Activated CD4-positive, alpha-beta T cell treated with anti-CD3 and anti-CD28 coated beads, Interleukin-2, amount 10 ng/mL, durations not matched to agents 7 days and 5 days (primary cell): ENCODE data around the gene HOXA6. TPM values are rescaled to one million over a fixed set of nuclear protein-coding genes. Genes with fewer than 3 reads are reported as not detected.

Experiments used
- CTCF ChIA-PET: fragments of 350-600 bp; sonication (Branson Sonifier 250); formaldehyde crosslinking; loops from one replicate; lab custom pipeline; 2021; ENCODE audit warnings: antibody characterized with exemption; lab: Charles Lee
- POLR2A ChIA-PET: fragments of 350-600 bp; sonication (Branson Sonifier 250); formaldehyde crosslinking; loops from one replicate; lab custom pipeline; 2021; ENCODE audit warnings: antibody characterized with exemption; lab: Charles Lee
- DNase-seq: peaks from one replicate; pipeline ENCODE4 v3.0.0-alpha.2; 2020
- H3K27ac Mint-ChIP-seq: one replicate; pipeline ENCODE4 v1.8.0; 2021; ENCODE audit warnings: mild to moderate bottlenecking, moderate library complexity, mixed read lengths
- H3K27me3 Mint-ChIP-seq: one replicate; pipeline ENCODE4 v1.8.0; 2021; ENCODE audit warnings: mixed read lengths
- H3K36me3 Mint-ChIP-seq: one replicate; pipeline ENCODE4 v1.8.0; 2021; ENCODE audit warnings: low read depth, mixed read lengths
- H3K4me1 Mint-ChIP-seq: one replicate; pipeline ENCODE4 v1.8.0; 2021; ENCODE audit warnings: mixed read lengths
- H3K4me3 Mint-ChIP-seq: one replicate; pipeline ENCODE4 v1.8.0; 2021; ENCODE audit warnings: mild to moderate bottlenecking, moderate library complexity, mixed read lengths
- H3K9me3 Mint-ChIP-seq: one replicate; pipeline ENCODE4 v1.8.0; 2021; ENCODE audit warnings: mixed read lengths
- total RNA-seq, 2 experiments: library from RNA; stranded (reverse); gene quantifications; one replicate each; pipeline ENCODE4 v1.2.3, GENCODE V29; 2021

Gene HOXA6
- total RNA-seq, 2 experiments from 2014 or later = not detected

- no peak for DNase-seq
- Mint-ChIP-seq H3K4me3 (no peak overlapping the region), H3K36me3 (peaks cover 8% of the 10 kb centered on the region), H3K9me3 (no peaks in the 10 kb centered on the region), H3K27ac (no peak overlapping the region), H3K4me1 (peaks cover 8% of the 10 kb centered on the region), H3K27me3 (peaks cover 53% of the 10 kb centered on the region)
- ChIA-PET CTCF (no interaction called here), POLR2A (no interaction called here)
Measured at GRCh38 chr7:27105301-27106031, 42.1 kb downstream of the HOXA6 start.

GRCh38 chr7:27104341-27105058 is 43.1 kb downstream of the HOXA6 start:
- H3K4me1 Mint-ChIP-seq = peaks cover 8% of the 10 kb centered on the region
- ChIA-PET POLR2A (no interaction called here), CTCF (interaction anchor here (0.5 kb wide), 1 partner anchor 42 kb away, joined by 3 read pairs; no protein-coding TSS in a partner anchor)
- peaks cover 63% of the 10 kb centered on the region for H3K27me3 Mint-ChIP-seq
- no peaks in the 10 kb centered on the region for H3K9me3 Mint-ChIP-seq
- H3K27ac Mint-ChIP-seq = no peak overlapping the region
- peaks cover 12% of the 10 kb centered on the region for H3K36me3 Mint-ChIP-seq
- H3K4me3 Mint-ChIP-seq = no peak overlapping the region
- no peak for DNase-seq

GRCh38 chr7:27103489-27104226 is 43.9 kb downstream of the HOXA6 start:
- no peaks in the 10 kb centered on the region for H3K9me3 Mint-ChIP-seq

GRCh38 chr7:27102581-27103442 is 44.8 kb downstream of the HOXA6 start, which contains the start of gene HOXA2:
Gene HOXA2 (minus strand): TSS chr7:27102683. CDS start chr7:27102500, 183 bp downstream.
- Mint-ChIP-seq H3K9me3 (no peaks in the 10 kb centered on the region), H3K4me1 (peaks cover 12% of the 10 kb centered on the region), H3K4me3 (no peak within 1 kb of the TSS), H3K27ac (no peak within 1 kb of the TSS), H3K27me3 (peaks cover 79% of the 10 kb centered on the region), H3K36me3 (peaks cover 18% of the 10 kb centered on the region)
- CTCF ChIA-PET = no interaction called here
- POLR2A ChIA-PET = no interaction called here
- no peak for DNase-seq

More at GRCh38 chr7:27103489-27104226, 43.9 kb downstream of the HOXA6 start:
- POLR2A ChIA-PET = no interaction called here
- H3K27me3 Mint-ChIP-seq = peaks cover 70% of the 10 kb centered on the region
- DNase-seq = no peak
- CTCF ChIA-PET = no interaction called here
- peaks cover 8% of the 10 kb centered on the region for H3K4me1 Mint-ChIP-seq
- H3K36me3 Mint-ChIP-seq = peaks cover 16% of the 10 kb centered on the region
- no peak overlapping the region for H3K4me3 Mint-ChIP-seq
- H3K27ac Mint-ChIP-seq = no peak overlapping the region

GRCh38 chr7:27101957-27102580 is 45.5 kb downstream of the HOXA6 start:
- Mint-ChIP-seq H3K27me3 (peaks cover 86% of the 10 kb centered on the region), H3K27ac (no peak overlapping the region), H3K36me3 (peaks cover 18% of the 10 kb centered on the region), H3K9me3 (no peaks in the 10 kb centered on the region), H3K4me1 (peaks cover 20% of the 10 kb centered on the region), H3K4me3 (no peak overlapping the region)
- CTCF ChIA-PET = no interaction called here
- DNase-seq = no peak
- POLR2A ChIA-PET = no interaction called here

GRCh38 chr7:27101171-27101956 is 46.2 kb downstream of the HOXA6 start:
- peaks cover 18% of the 10 kb centered on the region for H3K36me3 Mint-ChIP-seq
- peaks cover 21% of the 10 kb centered on the region for H3K4me1 Mint-ChIP-seq
- ChIA-PET CTCF (no interaction called here), POLR2A (no interaction called here)
- H3K4me3 Mint-ChIP-seq = no peak overlapping the region
- H3K9me3 Mint-ChIP-seq = no peaks in the 10 kb centered on the region
- no peak overlapping the region for H3K27ac Mint-ChIP-seq
- no peak for DNase-seq
- H3K27me3 Mint-ChIP-seq = peaks cover 89% of the 10 kb centered on the region

- ChIA-PET POLR2A (no interaction called here), CTCF (interaction anchor here (0.9 to 1.2 kb wide), 2 partner anchors 32 to 47 kb away, joined by 3 read pairs; no protein-coding TSS in a partner anchor)
- no peak overlapping the region for H3K27ac Mint-ChIP-seq
- DNase-seq = no peak
- H3K9me3 Mint-ChIP-seq = no peaks in the 10 kb centered on the region
- H3K4me3 Mint-ChIP-seq = no peak overlapping the region
- H3K27me3 Mint-ChIP-seq = peaks cover 88% of the 10 kb centered on the region
- peaks cover 18% of the 10 kb centered on the region for H3K36me3 Mint-ChIP-seq
- peaks cover 22% of the 10 kb centered on the region for H3K4me1 Mint-ChIP-seq
Measured at GRCh38 chr7:27100694-27101170, 46.8 kb downstream of the HOXA6 start.

- Mint-ChIP-seq H3K9me3 (no peaks in the 10 kb centered on the region), H3K36me3 (peaks cover 19% of the 10 kb centered on the region), H3K27ac (no peak overlapping the region), H3K4me1 (peaks cover 31% of the 10 kb centered on the region), H3K27me3 (peaks cover 89% of the 10 kb centered on the region), H3K4me3 (no peak overlapping the region)
- DNase-seq = no peak
- POLR2A ChIA-PET = no interaction called here
- CTCF ChIA-PET = interaction anchor here (0.6 to 1.2 kb wide), 5 partner anchors 20 to 1308 kb away, joined by 3 to 4 read pairs (median 3); no protein-coding TSS in a partner anchor
Measured at GRCh38 chr7:27099453-27100370, 47.9 kb downstream of the HOXA6 start.

- Mint-ChIP-seq H3K27me3 (peaks cover 89% of the 10 kb centered on the region), H3K4me1 (peaks cover 31% of the 10 kb centered on the region), H3K4me3 (no peak overlapping the region), H3K27ac (no peak overlapping the region), H3K9me3 (no peaks in the 10 kb centered on the region), H3K36me3 (peaks cover 19% of the 10 kb centered on the region)
- no peak for DNase-seq
- CTCF ChIA-PET = interaction anchor here (0.7 to 1.2 kb wide), 4 partner anchors 20 to 62 kb away, joined by 3 to 4 read pairs (median 3); no protein-coding TSS in a partner anchor
- POLR2A ChIA-PET = no interaction called here
Measured at GRCh38 chr7:27098578-27099451, 48.8 kb downstream of the HOXA6 start.
